Esophagus (tissue), 2 donors: ENCODE results near the gene LAMA1. TPM values are rescaled to one million over a fixed set of nuclear protein-coding genes. Genes with fewer than 3 reads are reported as not detected.

Experiments used
- H3K27ac ChIP-seq, 2 donors: one replicate each; pipeline ENCODE4 v1.5.1; 2013; ENCODE audit warnings: low read depth in 2 of 2, mild to moderate bottlenecking in 2 of 2, inconsistent platforms in 1 of 2, low read length in 1 of 2, moderate library complexity in 1 of 2
- H3K27me3 ChIP-seq, 2 donors: one replicate each; pipeline ENCODE4 v1.6.1; 2013; ENCODE audit warnings: low read length in 2 of 2, control low read depth in 1 of 2, mild to moderate bottlenecking in 1 of 2; ENCODE audit not compliant: insufficient read depth in 2 of 2, control insufficient read depth in 1 of 2
- H3K36me3 ChIP-seq, 2 donors: one replicate each; pipeline ENCODE4 v1.6.1; 2013; ENCODE audit warnings: low read length in 1 of 2; ENCODE audit not compliant: control insufficient read depth in 2 of 2, insufficient read depth in 2 of 2
- H3K4me1 ChIP-seq, 2 donors: one replicate each; pipeline ENCODE4 v1.6.1; 2013; ENCODE audit warnings: low read length in 1 of 2; ENCODE audit not compliant: control insufficient read depth in 2 of 2, insufficient read depth in 2 of 2
- H3K4me3 ChIP-seq, 2 donors: one replicate each; pipeline ENCODE4 v1.5.1; 2013; ENCODE audit warnings: low read length in 2 of 2, mild to moderate bottlenecking in 2 of 2, low read depth in 1 of 2, moderate library complexity in 1 of 2
- H3K9me3 ChIP-seq, 2 donors: one replicate each; pipeline ENCODE4 v1.6.1; 2013; ENCODE audit warnings: mild to moderate bottlenecking in 2 of 2, low read depth in 1 of 2, low read length in 1 of 2, moderate library complexity in 1 of 2; ENCODE audit not compliant: control insufficient read depth in 2 of 2, insufficient read depth in 1 of 2
- WGBS, 2 donors: extraction: QIAGEN DNeasy Blood & Tissue Kit; methylation state at CpG; one replicate each; pipeline ENCODE4 v1.1.7; 2013; 5-methylcytosine and 5-hydroxymethylcytosine counted together
- polyA plus RNA-seq, 2 donors: library from polyadenylated mRNA; stranded (reverse); fragments of 200-250 nt; gene quantifications; one replicate each; pipeline ENCODE4 v1.2.3, GENCODE V29; 2013
- donor health status: healthy with polysubstance abuse.
- donor health status: Bipolar disorder and iron deficiency.

LAMA1 gene
- polyA plus RNA-seq, result under 1 TPM; 0.16 to 0.27 TPM

- H3K4me1 ChIP-seq, result peaks cover 6 to 8% of the 10 kb centered on the region in 2 donors
- H3K27ac ChIP-seq, result no peak within 1 kb of the TSS
- H3K4me3 ChIP-seq, result peak within 1 kb of the TSS; percentile 41 to 47
- peaks cover 3 to 12% of the 10 kb centered on the region in 2 donors for H3K27me3 ChIP-seq
- no peaks in the 10 kb centered on the region for H3K9me3 ChIP-seq
- no peaks in the 10 kb centered on the region for H3K36me3 ChIP-seq
- WGBS, 2 donors, result 3 to 4% methylated on average over 64 to 95 of the region's 95 CpGs
These were observed at the start of gene LAMA1 for GRCh38 chr18:7117390-7118355. TSS of gene LAMA1 (minus strand) at chr18:7117797. CDS start at chr18:7117720, 77 bp downstream.

GRCh38 chr18:7165846-7166393, 48.3 kb upstream of the LAMA1 start:
- H3K27ac ChIP-seq, result no peak overlapping the region
- no peaks in the 10 kb centered on the region for H3K9me3 ChIP-seq
- H3K4me3 ChIP-seq, result no peak overlapping the region
- no peaks in the 10 kb centered on the region for H3K27me3 ChIP-seq
- 78 to 82% methylated on average over 11 of the region's 11 CpGs for WGBS, 2 donors
- no peaks in the 10 kb centered on the region for H3K4me1 ChIP-seq
- H3K36me3 ChIP-seq, result no peaks in the 10 kb centered on the region

GRCh38 chr18:7164323-7165004, 46.9 kb upstream of the LAMA1 start:
- Histone ChIP-seq H3K4me1 (no peaks in the 10 kb centered on the region), H3K27ac (no peak overlapping the region), H3K4me3 (no peak overlapping the region), H3K36me3 (no peaks in the 10 kb centered on the region), H3K9me3 (no peaks in the 10 kb centered on the region), H3K27me3 (no peaks in the 10 kb centered on the region)
- WGBS, 2 donors, result 48 to 57% methylated on average over 8 of the region's 8 CpGs

- no peak overlapping the region for H3K4me3 ChIP-seq
- no peak overlapping the region for H3K27ac ChIP-seq
- no peaks in the 10 kb centered on the region for H3K9me3 ChIP-seq
- no peaks in the 10 kb centered on the region for H3K27me3 ChIP-seq
- no peaks in the 10 kb centered on the region for H3K36me3 ChIP-seq
- H3K4me1 ChIP-seq, result no peaks in the 10 kb centered on the region
- 77 to 82% methylated on average over 10 of the region's 10 CpGs for WGBS, 2 donors
These were observed 40.6 kb upstream of the LAMA1 start for GRCh38 chr18:7158216-7158615.

GRCh38 chr18:7157760-7158159, 40.2 kb upstream of the LAMA1 start:
- no peak overlapping the region for H3K4me3 ChIP-seq
- WGBS, 2 donors, result 40 to 76% methylated on average over 3 of the region's 3 CpGs

GRCh38 chr18:7155887-7156286, 38.3 kb upstream of the LAMA1 start:
- H3K4me3 ChIP-seq, result no peak overlapping the region
- H3K27me3 ChIP-seq, result no peaks in the 10 kb centered on the region
- H3K9me3 ChIP-seq, result peaks cover 0 to 3% of the 10 kb centered on the region in 2 donors
- H3K4me1 ChIP-seq, result no peaks in the 10 kb centered on the region
- H3K27ac ChIP-seq, result no peak overlapping the region
- 81 to 85% methylated on average over 8 of the region's 8 CpGs for WGBS, 2 donors
- H3K36me3 ChIP-seq, result no peaks in the 10 kb centered on the region

More at GRCh38 chr18:7157760-7158159, 40.2 kb upstream of the LAMA1 start:
- Histone ChIP-seq H3K36me3 (no peaks in the 10 kb centered on the region), H3K27ac (no peak overlapping the region), H3K9me3 (no peaks in the 10 kb centered on the region), H3K4me1 (no peaks in the 10 kb centered on the region), H3K27me3 (no peaks in the 10 kb centered on the region)

- Histone ChIP-seq H3K36me3 (no peaks in the 10 kb centered on the region), H3K9me3 (peaks cover 0 to 3% of the 10 kb centered on the region in 2 donors), H3K27me3 (no peaks in the 10 kb centered on the region), H3K4me1 (no peaks in the 10 kb centered on the region), H3K27ac (no peak overlapping the region), H3K4me3 (no peak overlapping the region)
- WGBS, 2 donors, result 88 to 92% methylated on average over 5 of the region's 5 CpGs
These were observed 37.5 kb upstream of the LAMA1 start for GRCh38 chr18:7155092-7155491.

GRCh38 chr18:7152440-7152839, 34.8 kb upstream of the LAMA1 start:
- H3K27me3 ChIP-seq, result no peaks in the 10 kb centered on the region
- peaks cover 0 to 3% of the 10 kb centered on the region in 2 donors for H3K9me3 ChIP-seq
- no peak overlapping the region for H3K4me3 ChIP-seq
- no peak overlapping the region for H3K27ac ChIP-seq
- H3K4me1 ChIP-seq, result no peaks in the 10 kb centered on the region
- whole genome bisulfite sequencing, 2 donors, result 88 to 90% methylated on average over 1 of the region's 1 CpG
- H3K36me3 ChIP-seq, result no peaks in the 10 kb centered on the region

- no peaks in the 10 kb centered on the region for H3K27me3 ChIP-seq
- 77 to 79% methylated on average over 7 of the region's 7 CpGs for WGBS, 2 donors
- H3K4me1 ChIP-seq, result no peaks in the 10 kb centered on the region
- no peak overlapping the region for H3K27ac ChIP-seq
- H3K36me3 ChIP-seq, result no peaks in the 10 kb centered on the region
- H3K4me3 ChIP-seq, result no peak overlapping the region
- H3K9me3 ChIP-seq, result peaks cover 0 to under 1% of the 10 kb centered on the region in 2 donors
These were observed 29.8 kb upstream of the LAMA1 start for GRCh38 chr18:7147399-7147798.
